Liver (tissue), 9 donors: ENCODE results near the gene PROS1. TPM values are rescaled to one million over a fixed set of nuclear protein-coding genes. Genes with fewer than 3 reads are reported as not detected.

Experiments
- DNase-seq: peaks from one replicate; pipeline ENCODE4 v3.0.0-alpha.2; 2017; ENCODE audit warnings: low spot score
- H3K27ac ChIP-seq, 2 donors: one replicate each; pipeline ENCODE4 v1.7.0; 2013; ENCODE audit warnings: inconsistent platforms in 2 of 2, low read length in 2 of 2, control low read depth in 1 of 2, low read depth in 1 of 2, mild to moderate bottlenecking in 1 of 2
- H3K27me3 ChIP-seq, 4 donors: one replicate each; pipeline versions ENCODE4 v1.6.1 to v1.7.0; 2013; ENCODE audit warnings: low read length in 3 of 4, inconsistent platforms in 1 of 4, mild to moderate bottlenecking in 1 of 4, moderate library complexity in 1 of 4; ENCODE audit not compliant: control insufficient read depth in 4 of 4, insufficient read depth in 4 of 4
- H3K36me3 ChIP-seq, 4 donors: one replicate each; pipeline versions ENCODE4 v1.6.1 to v1.7.0; 2013; ENCODE audit warnings: low read length in 3 of 4, mild to moderate bottlenecking in 3 of 4, low read depth in 1 of 4, moderate library complexity in 1 of 4; ENCODE audit not compliant: control insufficient read depth in 4 of 4, insufficient read depth in 3 of 4
- H3K4me1 ChIP-seq, 4 donors: one replicate each; pipeline versions ENCODE4 v1.6.1 to v1.7.0; 2013; ENCODE audit warnings: low read length in 3 of 4, mild to moderate bottlenecking in 3 of 4, moderate library complexity in 1 of 4; ENCODE audit not compliant: control insufficient read depth in 4 of 4, insufficient read depth in 4 of 4
- H3K4me3 ChIP-seq, 3 donors: one replicate each; pipeline versions ENCODE4 v1.6.1 to v1.7.0; 2013; ENCODE audit warnings: low read length in 3 of 3, control low read depth in 1 of 3, low read depth in 1 of 3, mild to moderate bottlenecking in 1 of 3
- H3K9ac ChIP-seq, 2 donors: one replicate each; pipeline ENCODE4 v1.7.0; 2013; ENCODE audit warnings: low read length in 2 of 2, mild to moderate bottlenecking in 2 of 2, moderate library complexity in 2 of 2, control low read depth in 1 of 2, low read depth in 1 of 2
- H3K9me3 ChIP-seq, 4 donors: one replicate each; pipeline versions ENCODE4 v1.6.1 to v1.7.0; 2013; ENCODE audit warnings: low read length in 3 of 4; ENCODE audit not compliant: control insufficient read depth in 4 of 4
- ATF3 ChIP-seq: IDR thresholded peaks from 2 replicates; pipeline ENCODE4 v1.6.1; 2016; ENCODE audit warnings: antibody characterized with exemption
- EGR1 ChIP-seq, 2 donors: IDR thresholded peaks; 2 replicates each; pipeline ENCODE4 v1.6.1; 2016 to 2018; ENCODE audit warnings: antibody characterized with exemption in 2 of 2, low read depth in 2 of 2
- FOXA1 ChIP-seq: IDR thresholded peaks from 2 replicates; pipeline ENCODE4 v1.6.1; 2016; ENCODE audit warnings: antibody characterized with exemption
- GABPA ChIP-seq, 2 donors: IDR thresholded peaks in 1 of 2; conservative IDR thresholded peaks in 1 of 2; 2 replicates each; pipeline ENCODE4 v1.6.1; 2016; ENCODE audit warnings: antibody characterized with exemption in 2 of 2, mild to moderate bottlenecking in 1 of 2, moderate library complexity in 1 of 2
- HNF4A ChIP-seq, 2 donors: conservative IDR thresholded peaks; 2 replicates each; pipeline ENCODE4 v1.6.1; 2016; ENCODE audit warnings: antibody characterized with exemption in 2 of 2, mild to moderate bottlenecking in 2 of 2
- HNF4G ChIP-seq: IDR thresholded peaks from 2 replicates; pipeline ENCODE4 v1.6.1; 2016; ENCODE audit warnings: antibody characterized with exemption
- JUND ChIP-seq, 2 donors: IDR thresholded peaks; 2 replicates each; pipeline ENCODE4 v1.6.1; 2016; ENCODE audit warnings: antibody characterized with exemption in 2 of 2
- MAX ChIP-seq: IDR thresholded peaks from 2 replicates; pipeline ENCODE4 v1.6.1; 2016; ENCODE audit warnings: antibody characterized with exemption
- NR2F2 ChIP-seq: IDR thresholded peaks from 2 replicates; pipeline ENCODE4 v1.6.1; 2016; ENCODE audit warnings: antibody characterized with exemption
- RAD21 ChIP-seq, 2 donors: IDR thresholded peaks; 2 replicates each; pipeline ENCODE4 v1.6.1; 2016; ENCODE audit warnings: antibody characterized with exemption in 2 of 2, mild to moderate bottlenecking in 2 of 2
- REST ChIP-seq: IDR thresholded peaks from 2 replicates; pipeline ENCODE4 v1.6.1; 2016; ENCODE audit warnings: antibody characterized with exemption, mild to moderate bottlenecking
- RXRA ChIP-seq, 2 donors: IDR thresholded peaks; 2 replicates each; pipeline ENCODE4 v1.6.1; 2017 to 2018; ENCODE audit warnings: antibody characterized with exemption in 2 of 2, mild to moderate bottlenecking in 1 of 2
- SP1 ChIP-seq: IDR thresholded peaks from 2 replicates; pipeline ENCODE4 v1.6.1; 2018; ENCODE audit warnings: antibody characterized with exemption, mild to moderate bottlenecking
- TAF1 ChIP-seq: conservative IDR thresholded peaks from 2 replicates; pipeline ENCODE4 v1.6.1; 2016; ENCODE audit warnings: antibody characterized with exemption, mild to moderate bottlenecking
- WGBS: extraction: QIAGEN DNeasy Blood & Tissue Kit; methylation state at CpG from one replicate; pipeline ENCODE4 v1.1.7; 2013; 5-methylcytosine and 5-hydroxymethylcytosine counted together
- polyA plus RNA-seq, 2 donors: library from polyadenylated mRNA; stranded (reverse) in 1 of 2; unstranded in 1 of 2; fragments of 200-250 nt in 1 of 2; fragments of >200 nt in 1 of 2; fragmentation: Nextera tagmentation in 1 of 2; extraction: Ambion mirVana in 1 of 2; gene quantifications; one replicate each; pipeline versions ENCODE4 v1.2.1 to v1.2.3, GENCODE V29; 2013 to 2015
- total RNA-seq, 2 donors: library from RNA; depleted of rRNA; stranded (reverse); fragments of >200 nt; gene quantifications; one replicate each; pipeline ENCODE4 v1.2.3, GENCODE V29; 2014
- TF ChIP-seq, protein P1 (sequence below): fragments of 150-350 bp; IDR thresholded peaks from 2 replicates; pipeline ENCODE4 v1.5.1; 2017; ENCODE audit warnings: improper control_type of control experiment, low read depth, low read length; ENCODE audit not compliant: missing input control
- donor health status: healthy.
- donor health status: healthy.
- donor health status: healthy.
- donor health status: healthy.
- donor health status: healthy.

PROS1 gene
- total and polyA plus RNA-seq, 4 donors, result 88.9 to 252 (median 143) TPM

DNA sequence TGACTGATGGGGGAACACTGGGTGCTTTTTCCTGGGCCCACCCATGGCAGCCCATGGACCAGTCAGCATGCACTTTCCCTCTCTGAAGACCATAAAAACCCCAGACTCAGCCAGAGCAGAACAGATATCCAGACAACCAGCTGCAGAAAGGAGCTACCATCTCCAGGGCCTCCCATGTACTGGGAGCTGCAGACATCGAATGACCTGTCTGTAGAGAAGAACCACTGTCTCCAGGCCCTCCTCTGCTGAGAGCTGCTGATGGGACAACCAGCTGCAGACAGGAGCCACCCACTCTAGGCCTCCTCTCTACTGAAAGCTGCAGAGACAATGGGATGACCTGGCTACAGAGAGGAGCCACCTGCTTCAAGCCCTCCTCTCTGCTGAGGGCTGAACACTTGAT lies 66.6 kb downstream of the PROS1 start:
- Histone ChIP-seq H3K27ac (no peak overlapping the region), H3K9me3 (no peaks in the 10 kb centered on the region), H3K27me3 (no peaks in the 10 kb centered on the region), H3K4me3 (no peak overlapping the region), H3K4me1 (peaks cover 0 to 4% (median 1%) of the 10 kb centered on the region in 4 donors), H3K36me3 (peaks cover 2 to 22% (median 10%) of the 10 kb centered on the region in 4 donors), H3K9ac (no peak overlapping the region)
- TF ChIP-seq HNF4A (conservative IDR thresholded peaks at IDR 0.05) (no peak), HNF4G (no peak), MAX (no peak), RAD21 (IDR thresholded peaks at IDR 0.05) (no peak), SP1 (no peak), TAF1 (no peak), JUND (IDR thresholded peaks at IDR 0.05) (no peak), REST (no peak), FOXA1 (no peak), ATF3 (no peak), RXRA (IDR thresholded peaks at IDR 0.05) (no peak), EGR1 (IDR thresholded peaks at IDR 0.05; ENCODE audit: low read depth in 2 of 2) (no peak)
- TF ChIP-seq, protein P1, sequence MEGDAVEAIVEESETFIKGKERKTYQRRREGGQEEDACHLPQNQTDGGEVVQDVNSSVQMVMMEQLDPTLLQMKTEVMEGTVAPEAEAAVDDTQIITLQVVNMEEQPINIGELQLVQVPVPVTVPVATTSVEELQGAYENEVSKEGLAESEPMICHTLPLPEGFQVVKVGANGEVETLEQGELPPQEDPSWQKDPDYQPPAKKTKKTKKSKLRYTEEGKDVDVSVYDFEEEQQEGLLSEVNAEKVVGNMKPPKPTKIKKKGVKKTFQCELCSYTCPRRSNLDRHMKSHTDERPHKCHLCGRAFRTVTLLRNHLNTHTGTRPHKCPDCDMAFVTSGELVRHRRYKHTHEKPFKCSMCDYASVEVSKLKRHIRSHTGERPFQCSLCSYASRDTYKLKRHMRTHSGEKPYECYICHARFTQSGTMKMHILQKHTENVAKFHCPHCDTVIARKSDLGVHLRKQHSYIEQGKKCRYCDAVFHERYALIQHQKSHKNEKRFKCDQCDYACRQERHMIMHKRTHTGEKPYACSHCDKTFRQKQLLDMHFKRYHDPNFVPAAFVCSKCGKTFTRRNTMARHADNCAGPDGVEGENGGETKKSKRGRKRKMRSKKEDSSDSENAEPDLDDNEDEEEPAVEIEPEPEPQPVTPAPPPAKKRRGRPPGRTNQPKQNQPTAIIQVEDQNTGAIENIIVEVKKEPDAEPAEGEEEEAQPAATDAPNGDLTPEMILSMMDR, result no peak
- DNase-seq, result no peak
- 97% methylated on average over 1 of the region's 1 CpG for WGBS

DNA sequence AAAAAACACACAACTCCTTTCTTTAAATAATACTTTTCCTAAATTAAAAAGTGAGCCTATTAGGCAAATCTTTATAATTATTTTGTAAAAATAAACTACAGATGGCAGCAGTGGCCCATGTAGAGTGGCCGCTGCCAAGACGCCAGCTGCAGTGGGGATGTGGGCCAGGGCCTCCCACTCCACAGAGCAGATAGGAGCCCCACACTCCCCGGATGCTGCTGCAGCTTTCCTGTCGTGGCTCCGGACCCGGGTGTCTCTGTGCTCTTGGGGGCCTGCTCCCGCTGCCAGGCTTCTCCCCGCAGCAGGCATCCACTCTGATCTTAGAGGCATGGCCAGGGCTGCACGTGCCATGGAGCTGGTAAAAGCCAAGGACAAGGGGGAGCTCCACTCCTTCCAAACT lies 67.5 kb downstream of the PROS1 start:
- Histone ChIP-seq H3K4me1 (peaks cover 0 to 4% (median 1%) of the 10 kb centered on the region in 4 donors), H3K27me3 (no peaks in the 10 kb centered on the region), H3K4me3 (no peak overlapping the region), H3K36me3 (peaks cover 2 to 22% (median 11%) of the 10 kb centered on the region in 4 donors), H3K9ac (no peak overlapping the region), H3K9me3 (no peaks in the 10 kb centered on the region), H3K27ac (no peak overlapping the region)
- no peak for DNase-seq
- no peak for TF ChIP-seq NR2F2
- peak; percentile 60 to 67 for TF ChIP-seq RAD21 (IDR thresholded peaks at IDR 0.05)
- 86% methylated on average over 9 of the region's 9 CpGs for WGBS

DNA sequence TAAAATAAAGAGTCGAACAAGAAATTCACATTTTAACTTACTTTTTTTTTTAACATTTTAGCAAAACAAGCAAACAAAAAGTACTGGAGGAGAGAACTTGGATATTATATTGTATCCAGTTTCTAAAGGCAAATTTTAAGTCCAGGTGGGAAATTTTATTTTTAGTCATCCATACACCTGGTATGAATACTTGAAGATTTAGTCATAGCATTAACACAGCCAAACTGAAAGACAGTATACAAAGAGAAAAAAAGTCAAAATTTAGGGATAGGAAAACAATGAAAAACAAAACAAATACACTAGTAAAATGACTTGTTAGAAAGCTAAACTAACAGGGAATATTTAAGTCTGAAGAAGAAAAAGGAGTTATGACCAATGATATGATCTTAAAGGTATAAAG lies 69.1 kb downstream of the PROS1 start:
- Histone ChIP-seq H3K9ac (no peak overlapping the region), H3K36me3 (peaks cover 5 to 27% (median 18%) of the 10 kb centered on the region in 4 donors), H3K27ac (no peak overlapping the region), H3K27me3 (no peaks in the 10 kb centered on the region), H3K9me3 (no peaks in the 10 kb centered on the region), H3K4me1 (no peaks in the 10 kb centered on the region), H3K4me3 (no peak overlapping the region)
- WGBS, result 98% methylated on average over 1 of the region's 1 CpG
- DNase-seq, result no peak
- TF ChIP-seq, protein P1, result no peak
- no peak for TF ChIP-seq REST
- no peak for TF ChIP-seq ATF3
- no peak for TF ChIP-seq EGR1 (IDR thresholded peaks at IDR 0.05; ENCODE audit: low read depth in 2 of 2)
- no peak for TF ChIP-seq GABPA (IDR thresholded peaks at IDR 0.05 in 1 of 2, conservative IDR thresholded peaks at IDR 0.05 in 1 of 2)
- no peak for TF ChIP-seq FOXA1
